LoVo (cell line): Measurements from ENCODE around the gene MACF1.
"Not testable (repeated sequence)": the region's sequence is repeated elsewhere in the genome, so short reads cannot be mapped to it uniquely, and the experiment has no call there.

Source experiments
- DNase-seq: peaks from one replicate; pipeline ENCODE4 v3.0.0-alpha.2; 2016; ENCODE audit warnings: low spot score

Gene MACF1

GRCh38 chr1:39492118-39493042 is 287.9 kb downstream of the MACF1 start:
- DNase-seq: not testable (repeated sequence)

GRCh38 chr1:39493043-39493810 is 288.7 kb downstream of the MACF1 start:
- not testable (repeated sequence) for DNase-seq

- no peak for DNase-seq
Observed at GRCh38 chr1:39494671-39495410, 290.3 kb downstream of the MACF1 start.

GRCh38 chr1:39496520-39496919 is 292.0 kb downstream of the MACF1 start:
- DNase-seq: not testable (repeated sequence)

GRCh38 chr1:39497585-39497984 is 293.1 kb downstream of the MACF1 start:
- DNase-seq: no peak

- not testable (repeated sequence) for DNase-seq
Observed at GRCh38 chr1:39498096-39498710, 293.7 kb downstream of the MACF1 start.

- DNase-seq: not testable (repeated sequence)
Observed at GRCh38 chr1:39498821-39499220, 294.3 kb downstream of the MACF1 start.

GRCh38 chr1:39499668-39500067 is 295.2 kb downstream of the MACF1 start:
- no peak for DNase-seq

- DNase-seq: no peak
Observed at GRCh38 chr1:39500862-39501389, 296.4 kb downstream of the MACF1 start.

GRCh38 chr1:39501666-39502065 is 297.2 kb downstream of the MACF1 start:
- DNase-seq: no peak

GRCh38 chr1:39504436-39504835 is 299.9 kb downstream of the MACF1 start:
- DNase-seq: not testable (repeated sequence)

GRCh38 chr1:39505289-39505688 is 300.8 kb downstream of the MACF1 start:
- no peak for DNase-seq

GRCh38 chr1:39507230-39507928 is 302.9 kb downstream of the MACF1 start:
- no peak for DNase-seq

GRCh38 chr1:39508266-39508665 is 303.8 kb downstream of the MACF1 start:
- DNase-seq: no peak

- no peak for DNase-seq
Observed at GRCh38 chr1:39508857-39509305, 304.4 kb downstream of the MACF1 start.

GRCh38 chr1:39509360-39510009 is 305.0 kb downstream of the MACF1 start:
- no peak for DNase-seq

GRCh38 chr1:39510570-39511186 is 306.2 kb downstream of the MACF1 start:
- not testable (repeated sequence) for DNase-seq

- not testable (repeated sequence) for DNase-seq
Observed at GRCh38 chr1:39511477-39511876, 307.0 kb downstream of the MACF1 start.

GRCh38 chr1:39512234-39512847 is 307.8 kb downstream of the MACF1 start:
- DNase-seq: not testable (repeated sequence)
